Mesothelial cell of epicardium (in vitro differentiated cells): ENCODE measurements around the gene SYT6. TPM values are rescaled to one million over a fixed set of nuclear protein-coding genes. Genes with fewer than 3 reads are reported as not detected.

Experiments
- DNase-seq, 2 experiments: peaks; one replicate each; pipeline ENCODE4 v3.0.0; 2021; ENCODE audit warnings: low spot score in 2 of 2; ENCODE audit not compliant: unreplicated experiment in 2 of 2
- H3K27ac Mint-ChIP-seq: 2 replicates; pipeline ENCODE4 v1.8.0; 2021; ENCODE audit warnings: mixed read lengths
- H3K27me3 Mint-ChIP-seq: 2 replicates; pipeline ENCODE4 v1.8.0; 2021; ENCODE audit warnings: low read depth, mixed read lengths
- H3K36me3 Mint-ChIP-seq: 2 replicates; pipeline ENCODE4 v1.8.0; 2021; ENCODE audit warnings: mixed read lengths
- H3K4me1 Mint-ChIP-seq: 2 replicates; pipeline ENCODE4 v1.8.0; 2021; ENCODE audit warnings: mixed read lengths
- H3K4me3 Mint-ChIP-seq: 2 replicates; pipeline ENCODE4 v1.8.0; 2021; ENCODE audit warnings: mild to moderate bottlenecking, moderate library complexity, mixed read lengths
- H3K9me3 Mint-ChIP-seq: 2 replicates; pipeline ENCODE4 v1.8.0; 2021; ENCODE audit warnings: mixed read lengths
- total RNA-seq: library from RNA; stranded (reverse); gene quantifications from 3 replicates; pipeline ENCODE4 v1.2.1, GENCODE V29; 2021
- TF ChIP-seq, protein P1 (sequence below): fragments of 200-600 bp; sonication (generic); IDR thresholded peaks from one replicate; pipeline ENCODE4 v1.5.0; 2021; ENCODE audit warnings: antibody characterized with exemption; ENCODE audit not compliant: unreplicated experiment

SYT6 gene
- total RNA-seq, 1 donor from 2014 or later: 0.09 TPM

DNA sequence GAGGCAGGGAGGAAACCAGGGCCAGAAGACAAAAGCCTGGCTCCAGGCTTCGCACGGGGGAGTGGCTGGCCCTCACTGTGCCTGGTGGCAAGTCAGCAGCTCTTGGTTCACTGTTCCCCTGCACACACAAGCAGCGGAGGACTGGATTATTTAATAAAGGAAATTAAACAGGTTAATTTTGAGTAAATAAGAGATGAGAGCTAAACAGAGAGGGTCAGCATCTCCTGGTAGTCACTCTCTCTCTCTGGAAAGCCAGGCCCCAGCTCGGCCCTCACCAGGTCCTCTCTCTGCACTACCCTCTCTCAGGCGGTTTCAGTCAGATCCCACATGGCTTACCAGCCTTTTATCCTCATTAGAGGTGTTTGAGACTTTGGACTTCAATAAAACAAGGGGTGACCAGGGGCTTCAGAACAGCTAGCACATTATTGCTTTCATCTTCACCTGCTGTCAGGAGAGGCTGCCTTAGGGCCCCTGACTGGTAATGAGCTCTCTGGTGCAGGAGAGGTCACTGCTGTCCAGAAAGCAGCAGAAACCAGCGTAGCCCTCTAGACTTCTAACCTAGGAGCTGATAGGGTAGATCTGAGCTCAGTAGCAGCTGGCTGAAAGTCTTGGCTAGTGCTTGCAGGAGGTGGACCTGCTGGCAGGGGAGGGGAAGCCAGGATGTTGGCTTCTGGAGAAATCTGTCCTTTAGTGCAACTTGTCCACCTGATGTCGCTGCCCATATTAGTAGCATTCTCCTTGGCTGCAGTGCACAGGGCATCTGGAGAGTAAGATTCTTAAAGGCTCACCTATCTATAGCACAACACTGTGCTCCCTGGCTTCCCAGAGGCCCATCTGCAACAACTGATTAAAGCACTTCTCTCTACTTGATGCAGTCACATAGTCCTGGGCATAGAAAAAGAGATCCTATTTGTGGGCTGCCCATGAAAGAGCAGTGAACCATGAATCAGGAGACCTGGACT, 45.9 kb downstream of the SYT6 start:
- TF ChIP-seq, protein P1, sequence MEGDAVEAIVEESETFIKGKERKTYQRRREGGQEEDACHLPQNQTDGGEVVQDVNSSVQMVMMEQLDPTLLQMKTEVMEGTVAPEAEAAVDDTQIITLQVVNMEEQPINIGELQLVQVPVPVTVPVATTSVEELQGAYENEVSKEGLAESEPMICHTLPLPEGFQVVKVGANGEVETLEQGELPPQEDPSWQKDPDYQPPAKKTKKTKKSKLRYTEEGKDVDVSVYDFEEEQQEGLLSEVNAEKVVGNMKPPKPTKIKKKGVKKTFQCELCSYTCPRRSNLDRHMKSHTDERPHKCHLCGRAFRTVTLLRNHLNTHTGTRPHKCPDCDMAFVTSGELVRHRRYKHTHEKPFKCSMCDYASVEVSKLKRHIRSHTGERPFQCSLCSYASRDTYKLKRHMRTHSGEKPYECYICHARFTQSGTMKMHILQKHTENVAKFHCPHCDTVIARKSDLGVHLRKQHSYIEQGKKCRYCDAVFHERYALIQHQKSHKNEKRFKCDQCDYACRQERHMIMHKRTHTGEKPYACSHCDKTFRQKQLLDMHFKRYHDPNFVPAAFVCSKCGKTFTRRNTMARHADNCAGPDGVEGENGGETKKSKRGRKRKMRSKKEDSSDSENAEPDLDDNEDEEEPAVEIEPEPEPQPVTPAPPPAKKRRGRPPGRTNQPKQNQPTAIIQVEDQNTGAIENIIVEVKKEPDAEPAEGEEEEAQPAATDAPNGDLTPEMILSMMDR: no peak
- no peak overlapping the region for H3K4me3 Mint-ChIP-seq
- H3K36me3 Mint-ChIP-seq: no peaks in the 10 kb centered on the region
- H3K4me1 Mint-ChIP-seq: no peaks in the 10 kb centered on the region
- no peak overlapping the region for H3K27ac Mint-ChIP-seq
- no peaks in the 10 kb centered on the region for H3K9me3 Mint-ChIP-seq
- DNase-seq: no peak
- H3K27me3 Mint-ChIP-seq: peaks cover 11% of the 10 kb centered on the region

- Mint-ChIP-seq H3K27ac (no peak overlapping the region), H3K4me3 (no peak overlapping the region), H3K27me3 (peaks cover 19% of the 10 kb centered on the region)
These were observed 48.2 kb downstream of the SYT6 start for GRCh38 chr1:114105421-114105979.

DNA sequence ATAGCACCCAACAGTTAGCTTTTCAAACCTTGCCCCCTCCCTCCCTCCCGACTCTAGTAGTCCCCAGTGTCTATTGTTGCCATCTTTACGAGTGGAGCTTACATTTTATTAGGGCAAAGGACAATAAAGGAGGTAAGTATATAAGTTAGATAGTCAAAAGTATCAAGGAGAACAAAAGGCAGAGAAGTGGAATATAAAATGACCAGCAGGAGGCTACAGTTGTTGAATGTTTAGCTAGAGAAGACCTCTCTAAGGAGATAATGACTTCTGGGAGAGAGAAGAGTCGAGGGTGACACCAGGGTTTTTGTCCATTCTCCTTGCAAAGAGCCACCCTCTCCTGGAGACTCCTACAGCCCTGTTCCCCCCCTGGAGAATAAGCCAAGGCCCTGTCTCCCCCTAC, 48.7 kb downstream of the SYT6 start:
- TF ChIP-seq, protein P1: no peak
- DNase-seq: no peak
- Mint-ChIP-seq H3K4me3 (no peak overlapping the region), H3K4me1 (no peaks in the 10 kb centered on the region), H3K9me3 (no peaks in the 10 kb centered on the region), H3K27ac (no peak overlapping the region), H3K36me3 (no peaks in the 10 kb centered on the region), H3K27me3 (peaks cover 19% of the 10 kb centered on the region)

More at GRCh38 chr1:114105421-114105979, 48.2 kb downstream of the SYT6 start:
- Mint-ChIP-seq H3K4me1 (no peaks in the 10 kb centered on the region), H3K9me3 (no peaks in the 10 kb centered on the region), H3K36me3 (no peaks in the 10 kb centered on the region)
- DNase-seq: no peak
- TF ChIP-seq, protein P1: no peak

- Mint-ChIP-seq H3K27ac (no peak overlapping the region), H3K36me3 (no peaks in the 10 kb centered on the region), H3K9me3 (no peaks in the 10 kb centered on the region), H3K4me3 (no peak overlapping the region), H3K4me1 (no peaks in the 10 kb centered on the region), H3K27me3 (peaks cover 21% of the 10 kb centered on the region)
- TF ChIP-seq, protein P1: no peak
- no peak for DNase-seq
These were observed 49.7 kb downstream of the SYT6 start for GRCh38 chr1:114103992-114104391.

- H3K27ac Mint-ChIP-seq: no peak overlapping the region
- H3K27me3 Mint-ChIP-seq: peaks cover 24% of the 10 kb centered on the region
- no peaks in the 10 kb centered on the region for H3K9me3 Mint-ChIP-seq
- TF ChIP-seq, protein P1: no peak
- no peak for DNase-seq
- H3K4me3 Mint-ChIP-seq: no peak overlapping the region
- no peaks in the 10 kb centered on the region for H3K4me1 Mint-ChIP-seq
- no peaks in the 10 kb centered on the region for H3K36me3 Mint-ChIP-seq
These were observed 51.5 kb downstream of the SYT6 start for GRCh38 chr1:114102136-114102535.
